Thoracic aorta (tissue), 2 donors: Measurements from ENCODE around the gene ADAMTS17. TPM values are rescaled to one million over a fixed set of nuclear protein-coding genes. Genes with fewer than 3 reads are reported as not detected.

Experiments
- ATAC-seq: fragments of 150-250 bp; one replicate; pipeline ENCODE4 v1.8.0; 2017; ENCODE audit warnings: low read depth; ENCODE audit not compliant: insufficient number of reproducible peaks, low FRiP score
- DNase-seq: peaks from one replicate; pipeline ENCODE4 v3.0.0-alpha.2; 2020; ENCODE audit warnings: low spot score
- H3K27ac ChIP-seq, 2 donors: fragments of 200-600 bp; sonication (generic); 1 replicate in 1 of 2; 2 replicates in 1 of 2; pipeline ENCODE4 v1.5.1; 2016; ENCODE audit warnings: mild to moderate bottlenecking in 2 of 2, moderate library complexity in 2 of 2
- H3K27me3 ChIP-seq: fragments of 200-600 bp; sonication (generic); replicated peaks from 2 replicates; pipeline ENCODE4 v1.6.0; 2016; ENCODE audit warnings: mild to moderate bottlenecking; ENCODE audit not compliant: insufficient read depth
- H3K36me3 ChIP-seq: fragments of 200-600 bp; sonication (generic); one replicate; pipeline ENCODE4 v1.5.1; 2016
- H3K4me1 ChIP-seq, 2 donors: fragments of 200-600 bp; sonication (generic); 1 replicate in 1 of 2; 2 replicates in 1 of 2; pipeline versions ENCODE4 v1.5.1 to v1.6.0; 2016; ENCODE audit warnings: low read depth in 2 of 2, mild to moderate bottlenecking in 1 of 2; ENCODE audit not compliant: control insufficient read depth in 1 of 2
- H3K4me3 ChIP-seq: fragments of 200-600 bp; sonication (generic); 2 replicates; pipeline ENCODE4 v1.5.1; 2016; ENCODE audit warnings: mild to moderate bottlenecking
- H3K9me3 ChIP-seq: fragments of 200-600 bp; sonication (generic); 2 replicates; pipeline ENCODE4 v1.5.1; 2016
- total RNA-seq, 2 donors: library from RNA; depleted of rRNA; stranded (reverse); fragments of >200 nt; gene quantifications; one replicate each; pipeline versions ENCODE4 v1.1.0 to v1.2.3, GENCODE V29; 2016
- TF ChIP-seq, protein P1 (sequence below): fragments of 200-600 bp; sonication (generic); IDR thresholded peaks from one replicate; pipeline ENCODE4 v1.5.1; 2019; ENCODE audit warnings: antibody characterized with exemption

The ADAMTS17 gene, protein sequence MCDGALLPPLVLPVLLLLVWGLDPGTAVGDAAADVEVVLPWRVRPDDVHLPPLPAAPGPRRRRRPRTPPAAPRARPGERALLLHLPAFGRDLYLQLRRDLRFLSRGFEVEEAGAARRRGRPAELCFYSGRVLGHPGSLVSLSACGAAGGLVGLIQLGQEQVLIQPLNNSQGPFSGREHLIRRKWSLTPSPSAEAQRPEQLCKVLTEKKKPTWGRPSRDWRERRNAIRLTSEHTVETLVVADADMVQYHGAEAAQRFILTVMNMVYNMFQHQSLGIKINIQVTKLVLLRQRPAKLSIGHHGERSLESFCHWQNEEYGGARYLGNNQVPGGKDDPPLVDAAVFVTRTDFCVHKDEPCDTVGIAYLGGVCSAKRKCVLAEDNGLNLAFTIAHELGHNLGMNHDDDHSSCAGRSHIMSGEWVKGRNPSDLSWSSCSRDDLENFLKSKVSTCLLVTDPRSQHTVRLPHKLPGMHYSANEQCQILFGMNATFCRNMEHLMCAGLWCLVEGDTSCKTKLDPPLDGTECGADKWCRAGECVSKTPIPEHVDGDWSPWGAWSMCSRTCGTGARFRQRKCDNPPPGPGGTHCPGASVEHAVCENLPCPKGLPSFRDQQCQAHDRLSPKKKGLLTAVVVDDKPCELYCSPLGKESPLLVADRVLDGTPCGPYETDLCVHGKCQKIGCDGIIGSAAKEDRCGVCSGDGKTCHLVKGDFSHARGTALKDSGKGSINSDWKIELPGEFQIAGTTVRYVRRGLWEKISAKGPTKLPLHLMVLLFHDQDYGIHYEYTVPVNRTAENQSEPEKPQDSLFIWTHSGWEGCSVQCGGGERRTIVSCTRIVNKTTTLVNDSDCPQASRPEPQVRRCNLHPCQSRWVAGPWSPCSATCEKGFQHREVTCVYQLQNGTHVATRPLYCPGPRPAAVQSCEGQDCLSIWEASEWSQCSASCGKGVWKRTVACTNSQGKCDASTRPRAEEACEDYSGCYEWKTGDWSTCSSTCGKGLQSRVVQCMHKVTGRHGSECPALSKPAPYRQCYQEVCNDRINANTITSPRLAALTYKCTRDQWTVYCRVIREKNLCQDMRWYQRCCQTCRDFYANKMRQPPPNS
- 1 to 10 TPM; 2.8 to 8.1 TPM for total RNA-seq

GRCh38 chr15:100341750-100342560 is at the start of gene ADAMTS17:
Gene ADAMTS17, minus strand, starts transcription at chr15:100341975. Its CDS starts 76 bp downstream, at chr15:100341899.
- DNase-seq, result peak; percentile 93
- peak; percentile 100 for ATAC-seq
- H3K4me3 ChIP-seq, result peak within 1 kb of the TSS; percentile 93
- H3K27me3 ChIP-seq, result peaks cover 7% of the 10 kb centered on the region
- no peaks in the 10 kb centered on the region for H3K36me3 ChIP-seq
- peaks cover 0 to 10% of the 10 kb centered on the region in 2 donors for H3K4me1 ChIP-seq
- TF ChIP-seq, protein P1, sequence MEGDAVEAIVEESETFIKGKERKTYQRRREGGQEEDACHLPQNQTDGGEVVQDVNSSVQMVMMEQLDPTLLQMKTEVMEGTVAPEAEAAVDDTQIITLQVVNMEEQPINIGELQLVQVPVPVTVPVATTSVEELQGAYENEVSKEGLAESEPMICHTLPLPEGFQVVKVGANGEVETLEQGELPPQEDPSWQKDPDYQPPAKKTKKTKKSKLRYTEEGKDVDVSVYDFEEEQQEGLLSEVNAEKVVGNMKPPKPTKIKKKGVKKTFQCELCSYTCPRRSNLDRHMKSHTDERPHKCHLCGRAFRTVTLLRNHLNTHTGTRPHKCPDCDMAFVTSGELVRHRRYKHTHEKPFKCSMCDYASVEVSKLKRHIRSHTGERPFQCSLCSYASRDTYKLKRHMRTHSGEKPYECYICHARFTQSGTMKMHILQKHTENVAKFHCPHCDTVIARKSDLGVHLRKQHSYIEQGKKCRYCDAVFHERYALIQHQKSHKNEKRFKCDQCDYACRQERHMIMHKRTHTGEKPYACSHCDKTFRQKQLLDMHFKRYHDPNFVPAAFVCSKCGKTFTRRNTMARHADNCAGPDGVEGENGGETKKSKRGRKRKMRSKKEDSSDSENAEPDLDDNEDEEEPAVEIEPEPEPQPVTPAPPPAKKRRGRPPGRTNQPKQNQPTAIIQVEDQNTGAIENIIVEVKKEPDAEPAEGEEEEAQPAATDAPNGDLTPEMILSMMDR, result peak; percentile 91
- H3K9me3 ChIP-seq, result no peaks in the 10 kb centered on the region
- H3K27ac ChIP-seq, result peak within 1 kb of the TSS; percentile 49 to 58

- Histone ChIP-seq H3K27me3 (no peaks in the 10 kb centered on the region), H3K9me3 (peaks cover 26% of the 10 kb centered on the region), H3K4me1 (no peaks in the 10 kb centered on the region), H3K27ac (no peak overlapping the region), H3K36me3 (peaks cover 13% of the 10 kb centered on the region), H3K4me3 (no peak overlapping the region)
- ATAC-seq (no peak), DNase-seq (no peak)
- TF ChIP-seq, protein P1, result no peak
These were observed 43.7 kb upstream of the ADAMTS17 start for GRCh38 chr15:100385300-100386050.

DNA sequence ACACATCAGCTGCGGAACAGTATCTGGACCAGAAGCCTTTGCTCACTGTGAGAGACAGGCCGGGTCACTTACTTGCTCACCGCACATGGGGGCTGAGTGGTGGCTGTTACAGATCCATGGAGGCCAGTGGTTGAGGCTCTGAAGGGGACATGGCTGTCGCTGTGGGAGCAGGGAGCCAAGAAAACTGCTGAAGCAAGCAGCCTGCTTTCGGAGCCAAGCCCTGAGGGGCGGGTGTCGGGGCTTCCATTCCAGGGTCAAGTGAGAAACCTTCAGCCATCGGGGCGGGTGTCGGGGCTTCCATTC is 42.3 kb upstream of the ADAMTS17 start:
- peaks cover 26% of the 10 kb centered on the region for H3K9me3 ChIP-seq
- ATAC-seq, result no peak

DNA sequence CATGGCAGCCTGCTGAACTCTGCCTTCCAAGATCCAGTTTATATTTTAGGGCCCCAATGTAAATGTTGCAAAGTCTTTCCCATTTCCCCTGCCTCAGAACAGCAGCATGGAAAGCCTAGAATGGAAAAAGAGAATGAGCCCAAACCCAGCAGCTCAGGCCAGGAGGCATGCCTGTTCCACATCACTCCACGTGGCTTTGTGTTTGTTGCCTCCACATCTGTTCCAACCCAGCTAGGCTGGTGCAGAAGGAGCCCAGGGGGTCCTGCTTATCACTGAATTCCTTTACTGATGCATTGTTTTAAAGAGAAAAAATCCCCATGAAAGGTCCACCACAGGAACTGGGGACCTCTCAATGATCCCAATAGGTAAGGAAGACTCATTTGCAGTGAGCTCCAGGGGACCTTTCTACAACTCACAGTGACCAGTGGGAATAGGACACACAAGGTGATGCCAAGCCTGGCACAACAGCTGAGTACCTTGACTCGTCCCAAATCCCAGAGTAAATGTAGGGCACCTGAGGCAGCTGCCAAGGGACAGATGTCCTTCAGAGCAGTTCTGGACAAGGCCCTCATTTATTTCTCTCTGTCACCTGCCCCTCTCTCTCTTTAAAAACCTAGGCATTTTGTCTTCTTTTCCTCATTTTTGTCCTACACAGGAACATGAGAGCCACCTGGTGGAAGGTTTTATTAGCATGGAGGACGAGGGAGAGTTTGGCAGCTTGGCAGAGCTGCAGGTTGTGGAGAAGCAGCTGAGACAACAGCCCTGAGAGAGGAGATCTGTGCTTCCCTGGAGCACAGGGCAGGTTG is 41.7 kb upstream of the ADAMTS17 start:
- peaks cover 23% of the 10 kb centered on the region for H3K9me3 ChIP-seq
- DNase-seq, result no peak
- no peak overlapping the region for H3K4me3 ChIP-seq
- no peak overlapping the region for H3K27ac ChIP-seq
- H3K4me1 ChIP-seq, result no peaks in the 10 kb centered on the region
- H3K27me3 ChIP-seq, result no peaks in the 10 kb centered on the region
- ATAC-seq, result no peak
- TF ChIP-seq, protein P1, result peak; percentile 25
- H3K36me3 ChIP-seq, result peaks cover 13% of the 10 kb centered on the region

More for the DNA sequence above, 42.3 kb upstream of the ADAMTS17 start:
- Histone ChIP-seq H3K27ac (no peak overlapping the region), H3K4me1 (no peaks in the 10 kb centered on the region), H3K4me3 (no peak overlapping the region), H3K27me3 (no peaks in the 10 kb centered on the region), H3K36me3 (peaks cover 13% of the 10 kb centered on the region)
- no peak for DNase-seq
- TF ChIP-seq, protein P1, result no peak
